KOPT-K1 (cell line): ENCODE results near the gene SDSL.

Source experiments
- H3K27ac ChIP-seq: fragments of 200-600 bp; sonication (generic); 2 replicates; pipeline ENCODE4 v1.5.1; 2016; ENCODE audit warnings: antibody characterized with exemption, mild to moderate bottlenecking, low read depth, low read length; ENCODE audit not compliant: poor library complexity, severe bottlenecking
- H3K36me3 ChIP-seq: fragments of 200-600 bp; sonication (generic); 2 replicates; pipeline ENCODE4 v1.5.1; 2017; ENCODE audit warnings: antibody characterized with exemption, mild to moderate bottlenecking, low read length, moderate library complexity; ENCODE audit not compliant: insufficient read depth
- H3K9me3 ChIP-seq: fragments of 200-600 bp; sonication (generic); 2 replicates; pipeline ENCODE4 v1.5.1; 2017; ENCODE audit warnings: antibody characterized with exemption, low read length, mild to moderate bottlenecking; ENCODE audit not compliant: insufficient read depth, poor library complexity, severe bottlenecking

Gene SDSL

GRCh38 chr12:113443030-113443539 is 20.9 kb downstream of the SDSL start:
- Histone ChIP-seq H3K36me3 (no peaks in the 10 kb centered on the region), H3K27ac (no peak overlapping the region), H3K9me3 (peaks cover 8% of the 10 kb centered on the region)

- H3K27ac ChIP-seq, result no peak overlapping the region
- no peaks in the 10 kb centered on the region for H3K36me3 ChIP-seq
- H3K9me3 ChIP-seq, result peaks cover 8% of the 10 kb centered on the region
Observed at GRCh38 chr12:113445544-113446171, 23.5 kb downstream of the SDSL start.

GRCh38 chr12:113448873-113449272 is 26.7 kb downstream of the SDSL start:
- H3K9me3 ChIP-seq, result peaks cover 8% of the 10 kb centered on the region
- H3K36me3 ChIP-seq, result no peaks in the 10 kb centered on the region
- no peak overlapping the region for H3K27ac ChIP-seq

GRCh38 chr12:113449299-113449698 is 27.1 kb downstream of the SDSL start:
- Histone ChIP-seq H3K36me3 (no peaks in the 10 kb centered on the region), H3K27ac (no peak overlapping the region), H3K9me3 (peaks cover 8% of the 10 kb centered on the region)

GRCh38 chr12:113449839-113450238 is 27.7 kb downstream of the SDSL start:
- H3K27ac ChIP-seq, result no peak overlapping the region

GRCh38 chr12:113452458-113452857 is 30.3 kb downstream of the SDSL start:
- Histone ChIP-seq H3K27ac (no peak overlapping the region), H3K36me3 (no peaks in the 10 kb centered on the region), H3K9me3 (no peaks in the 10 kb centered on the region)

More at GRCh38 chr12:113449839-113450238, 27.7 kb downstream of the SDSL start:
- no peaks in the 10 kb centered on the region for H3K36me3 ChIP-seq
- peaks cover 8% of the 10 kb centered on the region for H3K9me3 ChIP-seq

GRCh38 chr12:113453330-113453729 is 31.1 kb downstream of the SDSL start:
- Histone ChIP-seq H3K9me3 (no peaks in the 10 kb centered on the region), H3K36me3 (no peaks in the 10 kb centered on the region), H3K27ac (no peak overlapping the region)

GRCh38 chr12:113456199-113456598 is 34.0 kb downstream of the SDSL start:
- H3K9me3 ChIP-seq, result no peaks in the 10 kb centered on the region
- H3K36me3 ChIP-seq, result no peaks in the 10 kb centered on the region
- no peak overlapping the region for H3K27ac ChIP-seq

GRCh38 chr12:113456761-113457160 is 34.6 kb downstream of the SDSL start:
- Histone ChIP-seq H3K9me3 (no peaks in the 10 kb centered on the region), H3K36me3 (no peaks in the 10 kb centered on the region), H3K27ac (no peak overlapping the region)

GRCh38 chr12:113457185-113457584 is 35.0 kb downstream of the SDSL start:
- Histone ChIP-seq H3K36me3 (no peaks in the 10 kb centered on the region), H3K27ac (no peak overlapping the region), H3K9me3 (no peaks in the 10 kb centered on the region)

- H3K27ac ChIP-seq, result no peak overlapping the region
- H3K9me3 ChIP-seq, result no peaks in the 10 kb centered on the region
- H3K36me3 ChIP-seq, result no peaks in the 10 kb centered on the region
Observed at GRCh38 chr12:113457710-113458109, 35.5 kb downstream of the SDSL start.

- no peaks in the 10 kb centered on the region for H3K36me3 ChIP-seq
- no peaks in the 10 kb centered on the region for H3K9me3 ChIP-seq
- no peak overlapping the region for H3K27ac ChIP-seq
Observed at GRCh38 chr12:113459981-113460380, 37.8 kb downstream of the SDSL start.

- Histone ChIP-seq H3K9me3 (peaks cover 2% of the 10 kb centered on the region), H3K27ac (no peak overlapping the region), H3K36me3 (no peaks in the 10 kb centered on the region)
Observed at GRCh38 chr12:113461666-113462065, 39.5 kb downstream of the SDSL start.

- no peaks in the 10 kb centered on the region for H3K36me3 ChIP-seq
- peaks cover 8% of the 10 kb centered on the region for H3K9me3 ChIP-seq
- H3K27ac ChIP-seq, result no peak overlapping the region
Observed at GRCh38 chr12:113462117-113462774, 40.1 kb downstream of the SDSL start.

- Histone ChIP-seq H3K9me3 (peaks cover 16% of the 10 kb centered on the region), H3K27ac (no peak overlapping the region), H3K36me3 (no peaks in the 10 kb centered on the region)
Observed at GRCh38 chr12:113462998-113463745, 41.0 kb downstream of the SDSL start.
